KOPT-K1 (cell line): ENCODE data around the gene ZNF106.

ENCODE experiments used
- H3K27ac ChIP-seq: fragments of 200-600 bp; sonication (generic); 2 replicates; pipeline ENCODE4 v1.5.1; 2016; ENCODE audit warnings: antibody characterized with exemption, mild to moderate bottlenecking, low read depth, low read length; ENCODE audit not compliant: poor library complexity, severe bottlenecking
- H3K36me3 ChIP-seq: fragments of 200-600 bp; sonication (generic); 2 replicates; pipeline ENCODE4 v1.5.1; 2017; ENCODE audit warnings: antibody characterized with exemption, mild to moderate bottlenecking, low read length, moderate library complexity; ENCODE audit not compliant: insufficient read depth
- H3K9me3 ChIP-seq: fragments of 200-600 bp; sonication (generic); 2 replicates; pipeline ENCODE4 v1.5.1; 2017; ENCODE audit warnings: antibody characterized with exemption, low read length, mild to moderate bottlenecking; ENCODE audit not compliant: insufficient read depth, poor library complexity, severe bottlenecking

Gene ZNF106

GRCh38 chr15:42495361-42496212, 4.6 kb upstream of the ZNF106 start, which contains the start of gene SNAP23:
Gene SNAP23, plus strand, starts transcription at chr15:42495634. Its CDS starts 16,213 bp downstream, at chr15:42511847.
- Histone ChIP-seq H3K9me3 (no peaks in the 10 kb centered on the region), H3K36me3 (no peaks in the 10 kb centered on the region; the same call in 1 of the 2 replicates), H3K27ac (peak within 1 kb of the TSS; percentile 52)

- Histone ChIP-seq H3K27ac (no peak overlapping the region), H3K9me3 (no peaks in the 10 kb centered on the region), H3K36me3 (no peaks in the 10 kb centered on the region; the same call in 1 of the 2 replicates)
Measured at GRCh38 chr15:42494998-42495360, 4.0 kb upstream of the ZNF106 start.

- no peaks in the 10 kb centered on the region for H3K9me3 ChIP-seq
- H3K27ac ChIP-seq: no peak overlapping the region
- no peaks in the 10 kb centered on the region for H3K36me3 ChIP-seq
Measured at GRCh38 chr15:42493679-42494078, 2.7 kb upstream of the ZNF106 start.

GRCh38 chr15:42491539-42492225, 741 bp upstream of the ZNF106 start:
- no peaks in the 10 kb centered on the region for H3K9me3 ChIP-seq
- H3K36me3 ChIP-seq: no peaks in the 10 kb centered on the region
- H3K27ac ChIP-seq: peak overlapping the region; percentile 89

- no peaks in the 10 kb centered on the region for H3K9me3 ChIP-seq
- peak overlapping the region; percentile 89 for H3K27ac ChIP-seq
- no peaks in the 10 kb centered on the region for H3K36me3 ChIP-seq
Measured at GRCh38 chr15:42490291-42490670, 660 bp downstream of the ZNF106 start.

- Histone ChIP-seq H3K9me3 (peaks cover 11% of the 10 kb centered on the region), H3K36me3 (peaks cover 9% of the 10 kb centered on the region; the same call in 1 of the 2 replicates), H3K27ac (no peak overlapping the region)
Measured at GRCh38 chr15:42483677-42484076, 7.3 kb downstream of the ZNF106 start.

- no peak overlapping the region for H3K27ac ChIP-seq
- H3K9me3 ChIP-seq: peaks cover 11% of the 10 kb centered on the region
- peaks cover 9% of the 10 kb centered on the region; the same call in 1 of the 2 replicates for H3K36me3 ChIP-seq
Measured at GRCh38 chr15:42482701-42483100, 8.2 kb downstream of the ZNF106 start.

GRCh38 chr15:42474827-42475226, 16.1 kb downstream of the ZNF106 start:
- no peaks in the 10 kb centered on the region for H3K9me3 ChIP-seq
- H3K36me3 ChIP-seq: peaks cover 11% of the 10 kb centered on the region
- H3K27ac ChIP-seq: no peak overlapping the region

- Histone ChIP-seq H3K27ac (no peak overlapping the region), H3K36me3 (peaks cover 13% of the 10 kb centered on the region), H3K9me3 (no peaks in the 10 kb centered on the region)
Measured at GRCh38 chr15:42471002-42471401, 19.9 kb downstream of the ZNF106 start.

GRCh38 chr15:42465520-42466259, 25.3 kb downstream of the ZNF106 start:
- Histone ChIP-seq H3K27ac (no peak overlapping the region), H3K9me3 (no peaks in the 10 kb centered on the region), H3K36me3 (peaks cover 36% of the 10 kb centered on the region)

GRCh38 chr15:42461261-42461660, 29.7 kb downstream of the ZNF106 start:
- no peak overlapping the region for H3K27ac ChIP-seq
- peaks cover 30% of the 10 kb centered on the region for H3K36me3 ChIP-seq
- no peaks in the 10 kb centered on the region for H3K9me3 ChIP-seq

- no peaks in the 10 kb centered on the region for H3K9me3 ChIP-seq
- no peak overlapping the region for H3K27ac ChIP-seq
- H3K36me3 ChIP-seq: no peaks in the 10 kb centered on the region; the same call in none of the 2 replicates
Measured at GRCh38 chr15:42457445-42458442, 33.2 kb downstream of the ZNF106 start.

GRCh38 chr15:42456971-42457370, 34.0 kb downstream of the ZNF106 start:
- Histone ChIP-seq H3K36me3 (no peaks in the 10 kb centered on the region; the same call in none of the 2 replicates), H3K27ac (no peak overlapping the region), H3K9me3 (no peaks in the 10 kb centered on the region)

GRCh38 chr15:42456531-42456930, 34.4 kb downstream of the ZNF106 start:
- no peak overlapping the region for H3K27ac ChIP-seq
- H3K9me3 ChIP-seq: no peaks in the 10 kb centered on the region
- H3K36me3 ChIP-seq: peaks cover 3% of the 10 kb centered on the region
